ENCODE measurements around the gene CDK1. TPM values are rescaled to one million over a fixed set of nuclear protein-coding genes. Genes with fewer than 3 reads are reported as not detected.

Gene CDK1
- total and polyA plus RNA-seq, 2 experiments from 2014 or later: 40.5 to 43.2 TPM

GRCh38 chr10:60769406-60769805 lies 8.9 kb upstream of the CDK1 start:
- 50% methylated on average over 2 of the region's 2 CpGs for WGBS, 2 experiments (ENCODE audit: low coverage in 1 of 2, low lambda C conversion rate in 2 of 2, missing lambda C conversion rate in 2 of 2)
- H3K27me3 ChIP-seq (replicated peaks; ENCODE audit: insufficient read depth): 0 out of 2 replicates have a peak, but pooled peaks cover 4% of the 10 kb centered on the region
- TF ChIP-seq EZH2phosphoT487 (IDR thresholded peaks at IDR 0.05; ENCODE audit: insufficient read depth, low read depth) (no peak), EZH2 (IDR thresholded peaks at IDR 0.05; ENCODE audit: insufficient read depth, poor library complexity, severe bottlenecking) (no peak)
- no peak for DNase-seq
- H3K36me3 ChIP-seq (ENCODE audit: low read depth): no peaks in the 10 kb centered on the region
- in situ Hi-C loops (cut with MboI): loop anchor here (25.0 kb wide), 1 partner anchor 307 kb away; no protein-coding TSS in a partner anchor
- H2AFZ ChIP-seq: no peak overlapping the region
- H3K79me2 ChIP-seq (ENCODE audit: insufficient read depth): no peaks in the 10 kb centered on the region
- no peaks in the 10 kb centered on the region for H4K20me1 ChIP-seq (ENCODE audit: insufficient read depth)
- H3F3A ChIP-seq (ENCODE audit: insufficient read depth): no peaks in the 10 kb centered on the region
- no peak overlapping the region for H3K27ac ChIP-seq
- H3K4me1 ChIP-seq (ENCODE audit: insufficient read depth): no peaks in the 10 kb centered on the region
- no peak overlapping the region for H3K4me2 ChIP-seq (ENCODE audit: unreplicated experiment)
- H3K9me2 ChIP-seq (ENCODE audit: insufficient read depth): no peaks in the 10 kb centered on the region
- H3K9me3 ChIP-seq (ENCODE audit: low read depth): no peaks in the 10 kb centered on the region
- no peak overlapping the region for H3K9ac ChIP-seq
- H3K4me3 ChIP-seq: no peak overlapping the region

- 44 to 46% methylated on average over 9 of the region's 9 CpGs for WGBS, 2 experiments (ENCODE audit: low coverage in 1 of 2, low lambda C conversion rate in 2 of 2, missing lambda C conversion rate in 2 of 2)
- Histone ChIP-seq H3K27me3 (replicated peaks; ENCODE audit: insufficient read depth) (no peaks in the 10 kb centered on the region), H3K9ac (peak overlapping the region; percentile 81), H3F3A (ENCODE audit: insufficient read depth) (no peaks in the 10 kb centered on the region), H3K9me2 (ENCODE audit: insufficient read depth) (no peaks in the 10 kb centered on the region), H3K4me3 (peak overlapping the region; percentile 79), H3K27ac (0 out of 2 replicates have a peak overlapping the region, but pooled peaks have one; percentile 20), H3K9me3 (ENCODE audit: low read depth) (no peaks in the 10 kb centered on the region), H2AFZ (peak overlapping the region; percentile 96), H3K4me2 (ENCODE audit: unreplicated experiment) (peak overlapping the region; percentile 84), H3K79me2 (ENCODE audit: insufficient read depth) (peaks cover 43% of the 10 kb centered on the region), H3K4me1 (ENCODE audit: insufficient read depth) (peaks cover 36% of the 10 kb centered on the region), H3K36me3 (ENCODE audit: low read depth) (no peaks in the 10 kb centered on the region), H4K20me1 (ENCODE audit: insufficient read depth) (no peaks in the 10 kb centered on the region)
- no peak for DNase-seq
- no peak for TF ChIP-seq EZH2 (IDR thresholded peaks at IDR 0.05; ENCODE audit: insufficient read depth, poor library complexity, severe bottlenecking)
- no peak for TF ChIP-seq EZH2phosphoT487 (IDR thresholded peaks at IDR 0.05; ENCODE audit: insufficient read depth, low read depth)
- in situ Hi-C loops (cut with MboI): no loop called here
Observed at GRCh38 chr10:60777696-60778213, 523 bp upstream of the CDK1 start.

- no peaks in the 10 kb centered on the region for H3K27me3 ChIP-seq (replicated peaks; ENCODE audit: insufficient read depth)
- H3F3A ChIP-seq (ENCODE audit: insufficient read depth): no peaks in the 10 kb centered on the region
- no peaks in the 10 kb centered on the region for H3K9me3 ChIP-seq (ENCODE audit: low read depth)
- peaks cover 42% of the 10 kb centered on the region for H3K4me1 ChIP-seq (ENCODE audit: insufficient read depth)
- peak overlapping the region; percentile 96 for H2AFZ ChIP-seq
- no peaks in the 10 kb centered on the region for H4K20me1 ChIP-seq (ENCODE audit: insufficient read depth)
- 6 to 7% methylated on average over 17 of the region's 17 CpGs for WGBS, 2 experiments (ENCODE audit: low coverage in 1 of 2, low lambda C conversion rate in 2 of 2, missing lambda C conversion rate in 2 of 2)
- H3K4me3 ChIP-seq: peak overlapping the region; percentile 79
- H3K36me3 ChIP-seq (ENCODE audit: low read depth): no peaks in the 10 kb centered on the region
- DNase-seq: peak; percentile 48
- no peaks in the 10 kb centered on the region for H3K9me2 ChIP-seq (ENCODE audit: insufficient read depth)
- peak overlapping the region; percentile 19; the same call in 1 of the 2 replicates for H3K27ac ChIP-seq
- in situ Hi-C loops (cut with MboI): no loop called here
- peaks cover 57% of the 10 kb centered on the region for H3K79me2 ChIP-seq (ENCODE audit: insufficient read depth)
- peak overlapping the region; percentile 73 for H3K9ac ChIP-seq
- peak overlapping the region; percentile 91 for H3K4me2 ChIP-seq (ENCODE audit: unreplicated experiment)
- TF ChIP-seq EZH2phosphoT487 (IDR thresholded peaks at IDR 0.05; ENCODE audit: insufficient read depth, low read depth): no peak
- TF ChIP-seq EZH2 (IDR thresholded peaks at IDR 0.05; ENCODE audit: insufficient read depth, poor library complexity, severe bottlenecking): no peak
Observed at GRCh38 chr10:60778971-60779796, 906 bp downstream of the CDK1 start.

- Histone ChIP-seq H3K4me3 (peak overlapping the region; percentile 79), H3K4me1 (ENCODE audit: insufficient read depth) (peaks cover 42% of the 10 kb centered on the region), H3K9me3 (ENCODE audit: low read depth) (no peaks in the 10 kb centered on the region), H3K9me2 (ENCODE audit: insufficient read depth) (no peaks in the 10 kb centered on the region), H3K36me3 (ENCODE audit: low read depth) (no peaks in the 10 kb centered on the region), H3K79me2 (ENCODE audit: insufficient read depth) (peaks cover 82% of the 10 kb centered on the region), H3F3A (ENCODE audit: insufficient read depth) (no peaks in the 10 kb centered on the region), H3K4me2 (ENCODE audit: unreplicated experiment) (peak overlapping the region; percentile 68), H3K27me3 (replicated peaks; ENCODE audit: insufficient read depth) (no peaks in the 10 kb centered on the region), H3K27ac (no peak overlapping the region), H4K20me1 (ENCODE audit: insufficient read depth) (no peaks in the 10 kb centered on the region), H3K9ac (peak overlapping the region; percentile 9; the same call in 1 of the 2 replicates), H2AFZ (peak overlapping the region; percentile 96)
- in situ Hi-C loops (cut with MboI): no loop called here
- TF ChIP-seq EZH2phosphoT487 (IDR thresholded peaks at IDR 0.05; ENCODE audit: insufficient read depth, low read depth) (no peak), EZH2 (IDR thresholded peaks at IDR 0.05; ENCODE audit: insufficient read depth, poor library complexity, severe bottlenecking) (no peak)
- DNase-seq: no peak
Observed at GRCh38 chr10:60781661-60782060, 3.4 kb downstream of the CDK1 start.

All from GM23248 (cell line).